ENCODE measurements around the gene SPATA33.
"Not testable (repeated sequence)": the region's sequence is repeated elsewhere in the genome, so short reads cannot be mapped to it uniquely, and the experiment has no call there.

The SPATA33 gene

DNA sequence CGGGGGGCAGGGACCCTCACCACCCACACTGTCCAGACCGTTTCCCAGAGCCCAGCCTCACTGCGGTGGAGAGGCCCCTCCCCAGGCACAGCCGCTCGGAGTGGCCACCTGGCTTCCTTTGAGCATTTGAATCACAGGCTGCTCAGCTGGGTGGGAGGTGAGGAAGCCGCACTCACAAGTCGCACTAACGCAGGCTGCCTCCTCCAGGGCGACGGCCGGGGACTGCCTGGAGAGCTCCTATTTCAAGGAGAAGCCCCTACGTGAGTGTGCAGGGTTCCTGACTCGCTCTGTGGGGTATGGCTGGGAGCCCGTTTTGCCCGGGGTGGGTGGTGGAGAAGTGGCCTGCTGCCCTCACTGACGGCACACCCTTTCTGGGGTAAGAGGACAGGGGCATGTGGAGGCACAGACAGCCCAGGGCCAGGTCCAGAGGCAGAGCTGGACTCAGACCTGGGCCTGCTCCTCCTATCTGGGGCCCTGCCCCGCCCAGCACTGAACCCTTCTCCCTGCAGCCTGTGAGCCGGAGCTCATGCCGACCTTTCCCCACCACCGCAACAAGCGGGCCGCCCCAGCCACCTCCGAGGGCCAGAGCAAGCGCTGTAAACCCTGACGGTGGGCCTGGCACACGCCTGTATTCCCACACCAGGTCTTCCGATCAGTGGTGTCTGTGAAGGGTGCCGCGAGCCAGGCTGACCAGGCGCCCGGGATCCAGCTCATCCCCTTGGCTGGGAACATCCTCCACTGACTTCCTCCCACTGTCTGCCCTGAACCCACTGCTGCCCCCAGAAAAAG lies 37.6 kb downstream of the SPATA33 start:
- TF ChIP-seq, protein P1, sequence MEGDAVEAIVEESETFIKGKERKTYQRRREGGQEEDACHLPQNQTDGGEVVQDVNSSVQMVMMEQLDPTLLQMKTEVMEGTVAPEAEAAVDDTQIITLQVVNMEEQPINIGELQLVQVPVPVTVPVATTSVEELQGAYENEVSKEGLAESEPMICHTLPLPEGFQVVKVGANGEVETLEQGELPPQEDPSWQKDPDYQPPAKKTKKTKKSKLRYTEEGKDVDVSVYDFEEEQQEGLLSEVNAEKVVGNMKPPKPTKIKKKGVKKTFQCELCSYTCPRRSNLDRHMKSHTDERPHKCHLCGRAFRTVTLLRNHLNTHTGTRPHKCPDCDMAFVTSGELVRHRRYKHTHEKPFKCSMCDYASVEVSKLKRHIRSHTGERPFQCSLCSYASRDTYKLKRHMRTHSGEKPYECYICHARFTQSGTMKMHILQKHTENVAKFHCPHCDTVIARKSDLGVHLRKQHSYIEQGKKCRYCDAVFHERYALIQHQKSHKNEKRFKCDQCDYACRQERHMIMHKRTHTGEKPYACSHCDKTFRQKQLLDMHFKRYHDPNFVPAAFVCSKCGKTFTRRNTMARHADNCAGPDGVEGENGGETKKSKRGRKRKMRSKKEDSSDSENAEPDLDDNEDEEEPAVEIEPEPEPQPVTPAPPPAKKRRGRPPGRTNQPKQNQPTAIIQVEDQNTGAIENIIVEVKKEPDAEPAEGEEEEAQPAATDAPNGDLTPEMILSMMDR (IDR thresholded peaks at IDR 0.05; ENCODE audit: low read depth, low read length, missing control alignments) = no peak

DNA sequence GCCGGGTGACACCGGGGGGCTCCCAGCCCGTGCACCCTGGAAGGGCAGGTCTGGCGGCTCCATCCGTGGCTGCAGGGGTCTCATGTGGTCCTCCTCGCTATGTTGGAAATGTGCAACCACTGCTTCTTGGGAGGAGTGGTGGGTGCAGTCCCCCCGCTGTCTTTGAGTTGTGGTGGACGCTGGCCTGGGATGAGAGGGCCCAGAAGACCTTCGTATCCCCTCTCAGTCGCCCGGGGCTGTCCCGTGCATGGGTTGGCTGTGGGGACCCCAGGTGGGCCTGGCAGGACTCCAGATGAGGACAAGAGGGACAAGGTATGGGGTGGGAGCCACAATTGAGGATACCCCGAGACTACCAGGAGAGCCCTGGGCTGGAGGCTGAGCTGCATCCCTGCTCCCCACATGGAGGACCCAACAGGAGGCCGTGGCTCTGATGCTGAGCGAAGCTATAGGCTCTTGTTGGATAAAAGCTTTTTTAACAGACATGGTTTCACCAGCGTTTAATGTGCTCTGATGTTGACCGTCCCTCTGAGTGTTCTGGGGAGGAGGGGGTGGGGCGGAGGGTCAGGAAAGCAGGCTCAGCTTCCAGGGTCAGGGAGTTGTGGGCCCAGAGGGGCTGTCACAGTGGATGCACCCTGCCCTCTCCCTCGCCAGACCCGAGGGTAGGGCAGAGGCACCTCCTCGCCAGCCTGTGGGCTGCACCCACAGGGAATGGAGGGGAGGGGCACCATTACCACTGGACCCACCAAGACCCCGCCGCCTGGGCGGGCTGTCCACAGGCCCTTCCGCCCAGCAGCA lies 38.4 kb downstream of the SPATA33 start:
- no peak overlapping the region for H3K4me3 ChIP-seq (replicated peaks; ENCODE audit: low read depth, low read length)
- TF ChIP-seq, protein P1 (IDR thresholded peaks at IDR 0.05; ENCODE audit: low read depth, low read length, missing control alignments) = no peak
- no peak for DNase-seq (ENCODE audit: extremely low read depth, low read depth)

More for the DNA sequence above, 37.6 kb downstream of the SPATA33 start:
- H3K4me3 ChIP-seq (replicated peaks; ENCODE audit: low read depth, low read length) = no peak overlapping the region
- DNase-seq (ENCODE audit: extremely low read depth, low read depth) = no peak

DNA sequence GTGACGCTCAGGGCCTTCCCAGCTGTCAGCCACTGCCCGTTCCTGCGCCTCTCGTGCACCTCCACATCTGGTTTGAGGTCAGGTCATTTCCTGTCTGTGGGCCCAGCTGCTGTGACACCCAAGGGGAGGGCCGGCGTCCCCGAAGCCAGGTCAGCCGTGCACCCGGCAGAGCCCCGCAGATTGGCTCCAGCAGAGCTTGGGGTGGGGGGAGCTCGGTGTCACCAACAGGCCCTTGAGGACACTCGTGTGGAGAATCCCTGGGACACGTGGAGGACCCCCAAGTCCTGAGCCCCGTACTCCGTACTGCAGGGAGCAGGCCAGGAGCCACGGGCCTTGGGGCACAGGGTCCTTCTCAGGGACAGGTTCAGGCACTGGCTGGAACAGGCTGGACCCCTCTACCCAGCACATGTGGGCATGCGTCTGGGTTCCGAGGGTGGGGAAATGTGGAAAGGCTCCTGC lies 39.1 kb downstream of the SPATA33 start:
- TF ChIP-seq, protein P1 (IDR thresholded peaks at IDR 0.05; ENCODE audit: low read depth, low read length, missing control alignments) = no peak
- H3K4me3 ChIP-seq (replicated peaks; ENCODE audit: low read depth, low read length) = no peak overlapping the region
- no peak for DNase-seq (ENCODE audit: extremely low read depth, low read depth)

DNA sequence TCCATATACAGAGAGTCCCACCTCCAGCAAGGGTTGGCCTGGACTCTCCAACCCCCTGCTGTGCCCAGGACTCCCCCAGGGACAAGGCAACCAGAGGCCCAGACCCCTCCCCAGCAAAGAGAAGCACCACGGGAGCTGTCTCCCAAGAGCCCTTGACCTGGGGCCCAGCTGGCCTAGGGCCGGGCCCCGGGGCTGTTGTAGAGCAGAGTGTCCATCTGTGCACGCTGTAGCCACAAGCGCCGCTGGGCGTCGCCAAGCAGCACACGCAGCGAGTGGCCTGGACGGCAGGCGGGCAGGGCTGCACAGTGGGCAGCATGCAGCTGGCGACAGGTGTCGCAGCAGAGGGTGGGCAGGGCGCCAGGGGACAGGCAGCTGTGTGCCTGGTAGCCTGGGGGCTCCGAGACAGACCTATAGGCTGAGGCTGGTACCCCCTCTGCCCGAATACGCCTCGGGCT lies 39.6 kb downstream of the SPATA33 start:
- no peak overlapping the region for H3K4me3 ChIP-seq (replicated peaks; ENCODE audit: low read depth, low read length)
- no peak for DNase-seq (ENCODE audit: extremely low read depth, low read depth)
- TF ChIP-seq, protein P1 (IDR thresholded peaks at IDR 0.05; ENCODE audit: low read depth, low read length, missing control alignments) = no peak

DNA sequence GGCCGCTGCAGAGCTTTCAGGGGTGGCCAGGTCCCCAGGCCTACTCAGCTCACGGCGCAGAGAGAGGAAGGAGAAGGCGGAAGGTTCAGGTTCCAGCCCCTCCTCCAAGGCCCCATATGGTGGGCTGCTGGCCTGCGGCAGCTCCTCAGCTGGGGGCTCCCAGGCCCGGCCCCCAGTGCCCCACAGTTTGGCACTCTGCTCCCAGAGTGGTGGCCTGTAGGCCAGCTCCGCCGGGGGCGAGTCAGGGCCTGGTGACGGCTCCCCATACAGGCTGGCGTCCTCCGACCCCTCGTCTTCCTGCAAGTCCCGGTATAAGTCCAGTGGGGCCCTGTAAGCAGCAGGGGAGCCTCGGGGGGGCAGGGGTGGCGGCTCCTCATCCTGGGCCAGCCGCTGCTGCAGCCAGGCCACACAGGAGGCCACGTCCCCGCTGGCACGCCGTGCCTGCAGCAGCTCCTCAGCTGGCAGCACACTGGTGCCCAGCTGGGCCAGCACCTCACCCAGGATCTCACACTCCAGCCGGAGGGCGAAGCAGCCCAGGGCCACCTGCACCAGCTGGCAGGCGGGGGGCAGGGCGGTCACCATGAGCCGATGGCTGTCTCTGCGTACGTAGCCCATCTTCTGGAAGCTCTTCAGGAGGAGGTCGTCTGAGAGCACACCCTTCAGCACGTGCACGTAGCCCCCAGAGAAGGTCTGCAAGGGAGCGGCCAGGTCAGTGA lies 40.1 kb downstream of the SPATA33 start:
- no peak for DNase-seq (ENCODE audit: extremely low read depth, low read depth)
- TF ChIP-seq, protein P1 (IDR thresholded peaks at IDR 0.05; ENCODE audit: low read depth, low read length, missing control alignments) = no peak
- no peak overlapping the region for H3K4me3 ChIP-seq (replicated peaks; ENCODE audit: low read depth, low read length)

DNA sequence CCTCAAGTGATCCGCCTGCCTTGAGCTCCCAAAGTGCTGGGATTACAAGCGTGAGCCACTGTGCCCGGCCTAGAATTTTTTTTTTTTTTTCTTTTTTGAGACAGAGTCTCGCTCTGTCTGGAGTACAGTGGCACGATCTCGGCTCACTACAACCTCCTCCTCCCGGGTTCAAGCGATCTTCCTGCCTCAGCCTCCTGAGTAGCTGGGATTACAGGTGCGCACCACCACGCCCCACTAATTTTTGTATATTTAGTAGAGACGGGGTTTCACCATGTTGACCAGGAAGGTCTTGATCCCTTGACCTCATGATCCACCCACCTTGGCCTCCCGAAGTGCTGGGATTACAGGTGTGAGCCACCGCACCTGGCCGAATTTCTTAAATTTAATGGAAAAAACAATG lies 41.1 kb downstream of the SPATA33 start:
- not testable (repeated sequence) for DNase-seq (ENCODE audit: extremely low read depth, low read depth); H3K4me3 ChIP-seq (replicated peaks; ENCODE audit: low read depth, low read length)

DNA sequence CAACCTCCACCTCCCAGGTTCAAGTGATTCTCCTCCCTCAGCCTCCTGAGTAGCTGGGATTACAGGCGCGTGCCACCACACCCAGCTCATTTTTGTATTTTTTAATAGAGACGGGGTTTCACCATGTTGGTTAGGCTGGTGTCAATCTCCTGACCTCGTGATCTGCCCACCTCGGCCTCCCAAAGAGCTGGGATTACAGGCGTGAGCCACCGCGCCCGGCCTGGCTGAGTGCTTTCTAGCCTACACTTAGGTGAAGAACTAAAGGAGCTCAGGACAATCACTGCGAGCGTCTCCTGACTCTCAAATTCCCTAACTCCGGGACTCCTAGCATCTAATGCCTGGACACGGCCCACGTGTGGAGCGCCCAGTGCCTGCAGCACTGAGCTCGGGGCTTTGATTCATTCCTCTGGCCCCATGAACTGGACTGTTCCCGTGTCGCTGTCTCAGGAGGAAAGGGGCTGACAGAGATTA lies 42.0 kb downstream of the SPATA33 start:
- not testable (repeated sequence) for DNase-seq (ENCODE audit: extremely low read depth, low read depth)
- H3K4me3 ChIP-seq (replicated peaks; ENCODE audit: low read depth, low read length) = peak overlapping the region; percentile 8; the same call in 1 of the 2 replicates

Measured in HFF-Myc (cell line).